ENCODE results near the gene PVALEF.

- TF ChIP-seq CTCF (IDR thresholded peaks at IDR 0.05; ENCODE audit: control extremely low read depth in 1 of 3, insufficient read depth in 1 of 3, low read depth in 1 of 3, low read length in 3 of 3) (no peak), EP300 (IDR thresholded peaks at IDR 0.05; ENCODE audit: borderline replicate concordance in 1 of 2, low read depth in 2 of 2, low read length in 2 of 2) (no peak), YY1 (IDR thresholded peaks at IDR 0.05; ENCODE audit: low read depth, low read length) (no peak), POLR2AphosphoS5 (IDR thresholded peaks at IDR 0.05; ENCODE audit: low read depth, low read length) (no peak), RFX5 (IDR thresholded peaks at IDR 0.05; ENCODE audit: borderline replicate concordance, low read depth, low read length) (no peak), GTF2F1 (IDR thresholded peaks at IDR 0.05; ENCODE audit: borderline replicate concordance, low read depth, low read length) (no peak)
Measured at GRCh38 chr17:81221842-81222619, 56.7 kb downstream of the PVALEF start.
